ENCODE results near the gene SNCG.

DNA sequence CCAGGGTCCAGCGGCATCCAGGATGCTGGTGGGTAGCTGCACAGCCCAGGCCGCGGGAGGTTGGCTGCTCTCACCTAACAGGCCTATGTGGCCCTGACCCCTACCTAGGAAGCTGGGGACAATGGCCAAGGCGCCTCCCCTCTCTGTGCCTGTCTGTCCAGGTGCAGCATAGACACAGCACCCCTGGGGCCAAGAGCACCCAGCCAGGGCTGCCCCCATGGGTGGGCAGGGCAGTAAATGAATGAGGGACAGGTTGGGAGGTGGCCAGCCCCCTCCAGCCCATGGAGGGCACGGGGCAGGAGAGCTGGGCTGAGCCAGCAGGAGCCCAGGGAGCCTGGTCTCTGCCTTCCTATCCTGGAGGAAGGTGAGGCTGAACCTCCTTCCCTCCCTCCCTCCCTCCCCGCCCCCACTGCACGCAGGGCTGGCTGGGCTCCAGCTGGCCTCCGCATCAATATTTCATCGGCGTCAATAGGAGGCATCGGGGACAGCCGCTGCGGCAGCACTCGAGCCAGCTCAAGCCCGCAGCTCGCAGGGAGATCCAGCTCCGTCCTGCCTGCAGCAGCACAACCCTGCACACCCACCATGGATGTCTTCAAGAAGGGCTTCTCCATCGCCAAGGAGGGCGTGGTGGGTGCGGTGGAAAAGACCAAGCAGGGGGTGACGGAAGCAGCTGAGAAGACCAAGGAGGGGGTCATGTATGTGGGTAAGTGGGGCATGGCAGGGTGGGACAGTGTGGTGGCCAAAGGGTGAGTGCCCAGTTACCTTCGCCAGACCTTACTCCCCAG, at the start of gene SNCG:
- no peak for TF ChIP-seq POLR2AphosphoS5 (IDR thresholded peaks at IDR 0.05; ENCODE audit: borderline replicate concordance, low read depth, low read length)
- no peak for TF ChIP-seq EZH2 (IDR thresholded peaks at IDR 0.05)
- no peak for TF ChIP-seq FOXP2 (optimal IDR thresholded peaks at IDR 0.05; ENCODE audit: control extremely low read depth, extremely low read length, insufficient read depth)
